RWPE2 (cell line): ENCODE results near the gene FOCAD.
A peak's percentile ranks its signal among the peaks of the same experiment; 100 is the strongest.

Experiments
- ATAC-seq: fragments of 200-7000 bp; cut with Tn5 transposase; 3 replicates; pipeline ENCODE4 v1.9.1; 2021; ENCODE audit warnings: low read depth
- DNase-seq: peaks from one replicate; pipeline ENCODE4 v3.0.0-alpha.2; 2020; ENCODE audit warnings: low spot score
- H3K27ac ChIP-seq: fragments of 450-650 bp; 2 replicates; pipeline ENCODE4 v1.5.1; 2017; ENCODE audit warnings: mild to moderate bottlenecking; ENCODE audit not compliant: poor library complexity, severe bottlenecking
- H3K27me3 ChIP-seq: fragments of 250-450 bp; sonication (Bioruptor Pico); 2 replicates; pipeline ENCODE4 v1.5.1; 2021; ENCODE audit warnings: mild to moderate bottlenecking, moderate library complexity; ENCODE audit not compliant: insufficient read depth, poor library complexity, severe bottlenecking
- H3K36me3 ChIP-seq: fragments of 250-450 bp; sonication (Bioruptor Pico); 2 replicates; pipeline ENCODE4 v1.5.1; 2020; ENCODE audit warnings: low read depth, mild to moderate bottlenecking, moderate library complexity
- H3K4me1 ChIP-seq: fragments of 250-450 bp; sonication (Bioruptor Pico); 2 replicates; pipeline ENCODE4 v1.5.1; 2021; ENCODE audit warnings: mild to moderate bottlenecking, moderate library complexity; ENCODE audit not compliant: insufficient read depth, poor library complexity, severe bottlenecking
- H3K4me3 ChIP-seq: fragments of 250-450 bp; sonication (Bioruptor Pico); 2 replicates; pipeline ENCODE4 v1.5.1; 2021; ENCODE audit warnings: mild to moderate bottlenecking, moderate library complexity; ENCODE audit not compliant: severe bottlenecking
- H3K9me3 ChIP-seq: fragments of 250-450 bp; sonication (Bioruptor Pico); 2 replicates; pipeline ENCODE4 v1.5.1; 2021; ENCODE audit warnings: mild to moderate bottlenecking, moderate library complexity; ENCODE audit not compliant: severe bottlenecking
- CTCF ChIP-seq: fragments of 450-650 bp; IDR thresholded peaks from one replicate; pipeline ENCODE4 v1.5.1; 2017; ENCODE audit warnings: mild to moderate bottlenecking, moderate library complexity; ENCODE audit not compliant: poor library complexity, severe bottlenecking

Gene FOCAD

GRCh38 chr9:20749496-20750198 lies 65.6 kb downstream of the FOCAD start:
- Histone ChIP-seq H3K4me1 (peaks cover 13% of the 10 kb centered on the region), H3K4me3 (no peak overlapping the region), H3K27ac (no peak overlapping the region), H3K36me3 (no peaks in the 10 kb centered on the region), H3K9me3 (no peaks in the 10 kb centered on the region), H3K27me3 (no peaks in the 10 kb centered on the region)
- no peak for TF ChIP-seq CTCF
- DNase-seq (no peak), ATAC-seq (no peak)

GRCh38 chr9:20753761-20754160 lies 69.7 kb downstream of the FOCAD start:
- Histone ChIP-seq H3K9me3 (no peaks in the 10 kb centered on the region), H3K36me3 (peaks cover 2% of the 10 kb centered on the region; the same call in 1 of the 2 replicates), H3K4me1 (peaks cover 33% of the 10 kb centered on the region), H3K27ac (peak overlapping the region; percentile 43), H3K27me3 (no peaks in the 10 kb centered on the region), H3K4me3 (no peak overlapping the region)
- no peak for TF ChIP-seq CTCF
- ATAC-seq: peak; percentile 62
- no peak for DNase-seq

- TF ChIP-seq CTCF: no peak
- peak overlapping the region; percentile 43 for H3K27ac ChIP-seq
These were observed 70.5 kb downstream of the FOCAD start for GRCh38 chr9:20754556-20754955.

GRCh38 chr9:20760246-20760891 lies 76.3 kb downstream of the FOCAD start:
- no peak overlapping the region for H3K4me3 ChIP-seq
- DNase-seq (no peak), ATAC-seq (no peak)
- TF ChIP-seq CTCF: no peak
- no peak overlapping the region for H3K27ac ChIP-seq
- no peaks in the 10 kb centered on the region for H3K27me3 ChIP-seq
- H3K9me3 ChIP-seq: no peaks in the 10 kb centered on the region
- H3K4me1 ChIP-seq: peaks cover 18% of the 10 kb centered on the region
- H3K36me3 ChIP-seq: peaks cover 5% of the 10 kb centered on the region; the same call in 1 of the 2 replicates

More at GRCh38 chr9:20754556-20754955, 70.5 kb downstream of the FOCAD start:
- ATAC-seq: no peak
- Histone ChIP-seq H3K4me3 (no peak overlapping the region), H3K27me3 (no peaks in the 10 kb centered on the region), H3K9me3 (no peaks in the 10 kb centered on the region), H3K4me1 (peaks cover 33% of the 10 kb centered on the region), H3K36me3 (peaks cover 5% of the 10 kb centered on the region; the same call in 1 of the 2 replicates)
- no peak for DNase-seq

- Histone ChIP-seq H3K4me3 (no peak overlapping the region), H3K9me3 (no peaks in the 10 kb centered on the region), H3K27me3 (no peaks in the 10 kb centered on the region), H3K36me3 (peaks cover 20% of the 10 kb centered on the region), H3K4me1 (no peaks in the 10 kb centered on the region), H3K27ac (no peak overlapping the region)
- DNase-seq (no peak), ATAC-seq (no peak)
- no peak for TF ChIP-seq CTCF
These were observed 86.9 kb downstream of the FOCAD start for GRCh38 chr9:20770947-20771346.
